Measurements from ENCODE around the gene LPP.

LPP gene

DNA sequence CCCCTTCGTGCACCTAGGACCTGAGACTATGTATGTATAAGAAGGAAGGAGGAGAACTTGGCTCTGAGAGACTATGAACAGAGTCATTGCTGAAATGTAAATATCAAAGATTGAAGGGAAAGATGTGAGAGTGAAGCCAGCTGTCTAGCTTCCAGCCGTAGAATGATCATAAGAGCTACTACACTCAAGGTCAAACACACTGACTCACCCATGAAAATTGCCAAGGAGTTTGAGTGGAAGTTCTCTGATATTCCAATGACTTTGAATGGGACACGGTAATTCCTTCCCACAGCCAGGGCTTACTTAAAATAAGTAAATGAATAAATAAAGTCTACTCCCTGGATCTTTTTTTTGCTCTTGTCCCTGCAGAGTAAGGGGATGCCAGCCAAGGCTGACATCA lies 618.9 kb downstream of the LPP start:
- Histone ChIP-seq H2AFZ (ENCODE audit: low read depth, low read length) (no peak overlapping the region), H4K20me1 (ENCODE audit: insufficient read depth, low read length) (no peaks in the 10 kb centered on the region), H3K27me3 (ENCODE audit: insufficient read depth, low read length, poor library complexity) (no peaks in the 10 kb centered on the region), H3K9me3 (ENCODE audit: insufficient read depth, low read length, severe bottlenecking) (no peaks in the 10 kb centered on the region), H3K4me3 (ENCODE audit: low read depth in 1 of 2, low read length in 2 of 2) (no peak overlapping the region), H3K9ac (ENCODE audit: low read depth, low read length) (no peak overlapping the region), H3K36me3 (ENCODE audit: insufficient read depth, low read length) (no peaks in the 10 kb centered on the region), H3K27ac (ENCODE audit: low read length) (no peak overlapping the region), H3K4me1 (ENCODE audit: insufficient read depth, low read length) (no peaks in the 10 kb centered on the region), H3K79me2 (ENCODE audit: insufficient read depth, low read length) (no peaks in the 10 kb centered on the region), H3K4me2 (ENCODE audit: insufficient read depth, low read length) (no peak overlapping the region)
- TF ChIP-seq, protein P1, sequence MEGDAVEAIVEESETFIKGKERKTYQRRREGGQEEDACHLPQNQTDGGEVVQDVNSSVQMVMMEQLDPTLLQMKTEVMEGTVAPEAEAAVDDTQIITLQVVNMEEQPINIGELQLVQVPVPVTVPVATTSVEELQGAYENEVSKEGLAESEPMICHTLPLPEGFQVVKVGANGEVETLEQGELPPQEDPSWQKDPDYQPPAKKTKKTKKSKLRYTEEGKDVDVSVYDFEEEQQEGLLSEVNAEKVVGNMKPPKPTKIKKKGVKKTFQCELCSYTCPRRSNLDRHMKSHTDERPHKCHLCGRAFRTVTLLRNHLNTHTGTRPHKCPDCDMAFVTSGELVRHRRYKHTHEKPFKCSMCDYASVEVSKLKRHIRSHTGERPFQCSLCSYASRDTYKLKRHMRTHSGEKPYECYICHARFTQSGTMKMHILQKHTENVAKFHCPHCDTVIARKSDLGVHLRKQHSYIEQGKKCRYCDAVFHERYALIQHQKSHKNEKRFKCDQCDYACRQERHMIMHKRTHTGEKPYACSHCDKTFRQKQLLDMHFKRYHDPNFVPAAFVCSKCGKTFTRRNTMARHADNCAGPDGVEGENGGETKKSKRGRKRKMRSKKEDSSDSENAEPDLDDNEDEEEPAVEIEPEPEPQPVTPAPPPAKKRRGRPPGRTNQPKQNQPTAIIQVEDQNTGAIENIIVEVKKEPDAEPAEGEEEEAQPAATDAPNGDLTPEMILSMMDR (IDR thresholded peaks at IDR 0.05; ENCODE audit: borderline replicate concordance, extremely low read depth, low read length, poor library complexity, severe bottlenecking), result no peak
- no peak for TF ChIP-seq EZH2 (IDR thresholded peaks at IDR 0.05; ENCODE audit: borderline replicate concordance, low read depth, low read length, severe bottlenecking)
- DNase-seq (no peak), ATAC-seq (ENCODE audit: insufficient read depth, low read depth) (no peak)

DNA sequence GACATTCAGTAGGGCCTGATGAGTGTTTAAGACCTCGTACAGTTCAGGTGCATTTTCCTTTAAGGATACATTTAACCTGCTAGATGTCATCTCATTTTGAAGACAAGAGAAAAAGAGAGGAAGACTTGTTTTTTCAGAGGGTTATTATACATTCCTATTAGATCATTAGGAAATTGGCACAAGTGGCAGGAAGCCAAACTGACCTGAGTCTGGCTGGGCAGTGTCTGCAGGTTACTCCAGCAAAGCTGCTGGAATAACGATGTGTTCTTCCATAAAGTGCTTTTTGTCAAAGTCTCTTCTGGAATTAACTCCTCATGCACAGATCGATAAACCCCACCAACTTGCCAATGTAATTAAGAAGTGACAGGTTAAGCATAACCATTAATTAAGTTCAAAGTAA lies 621.5 kb downstream of the LPP start:
- Histone ChIP-seq H3K79me2 (ENCODE audit: insufficient read depth, low read length) (no peaks in the 10 kb centered on the region), H3K4me2 (ENCODE audit: insufficient read depth, low read length) (no peak overlapping the region), H4K20me1 (ENCODE audit: insufficient read depth, low read length) (no peaks in the 10 kb centered on the region), H3K27me3 (ENCODE audit: insufficient read depth, low read length, poor library complexity) (no peaks in the 10 kb centered on the region), H3K9ac (ENCODE audit: low read depth, low read length) (no peak overlapping the region), H3K36me3 (ENCODE audit: insufficient read depth, low read length) (no peaks in the 10 kb centered on the region), H3K27ac (ENCODE audit: low read length) (no peak overlapping the region), H3K4me1 (ENCODE audit: insufficient read depth, low read length) (no peaks in the 10 kb centered on the region), H3K4me3 (ENCODE audit: low read depth in 1 of 2, low read length in 2 of 2) (no peak overlapping the region), H2AFZ (ENCODE audit: low read depth, low read length) (no peak overlapping the region), H3K9me3 (ENCODE audit: insufficient read depth, low read length, severe bottlenecking) (no peaks in the 10 kb centered on the region)
- DNase-seq (no peak), ATAC-seq (ENCODE audit: insufficient read depth, low read depth) (no peak)
- no peak for TF ChIP-seq EZH2 (IDR thresholded peaks at IDR 0.05; ENCODE audit: borderline replicate concordance, low read depth, low read length, severe bottlenecking)
- TF ChIP-seq, protein P1 (IDR thresholded peaks at IDR 0.05; ENCODE audit: borderline replicate concordance, extremely low read depth, low read length, poor library complexity, severe bottlenecking), result no peak

DNA sequence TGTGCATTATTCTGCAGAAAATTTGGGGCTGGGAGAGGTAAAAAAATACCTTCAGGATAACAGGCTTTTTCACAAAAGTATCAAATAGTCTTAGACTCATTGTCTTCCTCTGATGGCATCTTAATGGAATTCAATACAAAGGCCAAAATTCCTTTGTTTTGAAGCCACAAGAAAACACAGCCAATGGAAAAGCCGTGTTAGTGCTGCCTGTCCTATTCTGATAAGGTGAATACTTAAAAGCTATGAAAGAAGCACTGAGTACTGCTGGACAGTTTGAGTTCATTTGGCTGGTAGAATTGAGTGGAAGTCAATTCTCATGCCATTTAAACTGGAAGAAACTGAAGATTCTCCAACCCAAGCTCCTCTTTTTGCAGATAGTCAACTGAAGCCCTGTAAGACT lies 622.5 kb downstream of the LPP start:
- Histone ChIP-seq H3K9ac (ENCODE audit: low read depth, low read length) (no peak overlapping the region), H3K4me3 (ENCODE audit: low read depth in 1 of 2, low read length in 2 of 2) (no peak overlapping the region), H3K27me3 (ENCODE audit: insufficient read depth, low read length, poor library complexity) (no peaks in the 10 kb centered on the region), H2AFZ (ENCODE audit: low read depth, low read length) (no peak overlapping the region), H3K36me3 (ENCODE audit: insufficient read depth, low read length) (no peaks in the 10 kb centered on the region), H3K4me2 (ENCODE audit: insufficient read depth, low read length) (no peak overlapping the region), H3K9me3 (ENCODE audit: insufficient read depth, low read length, severe bottlenecking) (no peaks in the 10 kb centered on the region), H3K4me1 (ENCODE audit: insufficient read depth, low read length) (no peaks in the 10 kb centered on the region), H3K27ac (ENCODE audit: low read length) (no peak overlapping the region), H3K79me2 (ENCODE audit: insufficient read depth, low read length) (no peaks in the 10 kb centered on the region), H4K20me1 (ENCODE audit: insufficient read depth, low read length) (no peaks in the 10 kb centered on the region)
- TF ChIP-seq EZH2 (IDR thresholded peaks at IDR 0.05; ENCODE audit: borderline replicate concordance, low read depth, low read length, severe bottlenecking), result no peak
- TF ChIP-seq, protein P1 (IDR thresholded peaks at IDR 0.05; ENCODE audit: borderline replicate concordance, extremely low read depth, low read length, poor library complexity, severe bottlenecking), result no peak
- DNase-seq, result no peak
- no peak for ATAC-seq (ENCODE audit: insufficient read depth, low read depth)

All from DND-41 (cell line).